Adrenal gland (tissue), 5 donors: ENCODE results near the gene EVL.

Experiments
- POLR2A ChIP-seq, 2 donors: fragments of 450-650 bp; IDR thresholded peaks; one replicate each; pipeline ENCODE4 v1.6.1; 2017; ENCODE audit warnings: antibody characterized with exemption in 2 of 2, mild to moderate bottlenecking in 2 of 2, moderate library complexity in 1 of 2
- TF ChIP-seq, protein P1 (sequence below), 6 experiments: fragments of 450-650 bp in 4 of 6; fragments of 200-600 bp in 2 of 6; sonication (generic) in 1 of 6; IDR thresholded peaks; 1 replicate in 5 of 6; 2 replicates in 1 of 6; pipeline versions ENCODE4 v1.5.1 to v1.8.0; 2016 to 2021; ENCODE audit warnings: antibody characterized with exemption in 6 of 6, mild to moderate bottlenecking in 2 of 6, moderate library complexity in 1 of 6
- donor health status: DM: no; HTN: no; CAD: no.

DNA sequence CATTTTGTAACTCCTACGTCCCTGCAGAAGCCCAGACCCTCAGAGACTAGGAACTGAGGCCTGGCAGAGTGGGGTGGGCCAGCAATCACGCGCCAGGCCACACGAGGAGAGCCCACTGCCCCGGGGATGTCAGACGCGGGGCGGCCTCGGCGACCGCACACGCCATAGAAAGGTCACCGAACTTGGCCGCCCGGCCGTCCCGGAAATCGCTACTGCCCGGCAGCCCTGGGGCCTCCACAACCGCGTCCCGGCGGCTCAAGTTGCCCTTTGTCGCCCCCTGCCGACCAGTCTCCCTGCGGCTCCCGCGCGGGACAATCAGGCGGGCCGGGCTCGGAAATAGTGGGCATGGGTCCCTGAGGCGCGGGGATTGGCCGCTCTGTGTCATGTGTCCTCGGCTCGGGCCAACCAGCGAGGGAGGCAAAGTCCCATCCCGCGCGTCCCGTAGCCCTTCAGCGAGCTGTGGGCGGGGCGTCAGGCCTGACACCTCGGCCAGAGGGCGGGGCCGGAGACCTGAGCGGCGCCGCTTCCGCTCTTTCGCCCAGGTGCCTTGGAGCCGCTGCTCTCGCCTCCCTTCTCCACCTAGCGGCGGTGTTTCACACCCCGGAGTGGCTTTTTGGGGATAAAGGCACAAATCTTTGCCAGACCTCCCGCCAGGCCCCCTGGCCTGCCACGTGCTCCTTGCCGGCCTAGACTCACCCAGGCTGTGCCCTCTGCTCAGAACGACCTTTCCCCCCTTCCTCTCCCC, 127.6 kb downstream of the EVL start:
- TF ChIP-seq, protein P1, sequence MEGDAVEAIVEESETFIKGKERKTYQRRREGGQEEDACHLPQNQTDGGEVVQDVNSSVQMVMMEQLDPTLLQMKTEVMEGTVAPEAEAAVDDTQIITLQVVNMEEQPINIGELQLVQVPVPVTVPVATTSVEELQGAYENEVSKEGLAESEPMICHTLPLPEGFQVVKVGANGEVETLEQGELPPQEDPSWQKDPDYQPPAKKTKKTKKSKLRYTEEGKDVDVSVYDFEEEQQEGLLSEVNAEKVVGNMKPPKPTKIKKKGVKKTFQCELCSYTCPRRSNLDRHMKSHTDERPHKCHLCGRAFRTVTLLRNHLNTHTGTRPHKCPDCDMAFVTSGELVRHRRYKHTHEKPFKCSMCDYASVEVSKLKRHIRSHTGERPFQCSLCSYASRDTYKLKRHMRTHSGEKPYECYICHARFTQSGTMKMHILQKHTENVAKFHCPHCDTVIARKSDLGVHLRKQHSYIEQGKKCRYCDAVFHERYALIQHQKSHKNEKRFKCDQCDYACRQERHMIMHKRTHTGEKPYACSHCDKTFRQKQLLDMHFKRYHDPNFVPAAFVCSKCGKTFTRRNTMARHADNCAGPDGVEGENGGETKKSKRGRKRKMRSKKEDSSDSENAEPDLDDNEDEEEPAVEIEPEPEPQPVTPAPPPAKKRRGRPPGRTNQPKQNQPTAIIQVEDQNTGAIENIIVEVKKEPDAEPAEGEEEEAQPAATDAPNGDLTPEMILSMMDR (IDR thresholded peaks at IDR 0.05) = peak; percentile 84 to 96 (median 90)
- peak; percentile 45 to 62 for TF ChIP-seq POLR2A (IDR thresholded peaks at IDR 0.05)
